Amniotic epithelial cell (primary cell): ENCODE measurements around the gene CRELD1.
A peak's percentile ranks its signal among the peaks of the same experiment; 100 is the strongest.
"Not testable (repeated sequence)": the region's sequence is repeated elsewhere in the genome, so short reads cannot be mapped to it uniquely, and the experiment has no call there.

Source experiments
- DNase-seq: peaks from one replicate; pipeline ENCODE4 v3.0.0-alpha.2; 2010; ENCODE audit warnings: low read depth

Gene CRELD1

DNA sequence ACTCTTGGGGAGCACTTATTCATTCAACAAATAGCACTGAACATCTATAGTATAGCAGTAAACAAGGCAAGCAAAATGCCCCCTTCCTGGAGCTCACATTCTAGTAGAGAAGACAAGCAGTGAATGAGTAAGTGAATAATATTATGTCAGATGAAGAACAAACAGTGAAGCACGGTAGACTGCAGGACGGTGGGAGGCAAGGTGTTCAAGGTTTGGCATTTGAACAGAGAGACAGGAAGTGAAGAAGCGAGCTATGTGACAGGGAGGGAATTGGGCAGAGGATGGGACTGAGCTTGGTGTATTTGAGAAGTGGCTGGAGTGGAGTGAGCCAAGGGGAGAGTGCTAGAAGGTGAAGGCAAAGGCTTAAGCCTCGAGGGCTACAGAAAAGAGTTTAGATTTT is 1.4 kb downstream of the CRELD1 start:
- no peak for DNase-seq

DNA sequence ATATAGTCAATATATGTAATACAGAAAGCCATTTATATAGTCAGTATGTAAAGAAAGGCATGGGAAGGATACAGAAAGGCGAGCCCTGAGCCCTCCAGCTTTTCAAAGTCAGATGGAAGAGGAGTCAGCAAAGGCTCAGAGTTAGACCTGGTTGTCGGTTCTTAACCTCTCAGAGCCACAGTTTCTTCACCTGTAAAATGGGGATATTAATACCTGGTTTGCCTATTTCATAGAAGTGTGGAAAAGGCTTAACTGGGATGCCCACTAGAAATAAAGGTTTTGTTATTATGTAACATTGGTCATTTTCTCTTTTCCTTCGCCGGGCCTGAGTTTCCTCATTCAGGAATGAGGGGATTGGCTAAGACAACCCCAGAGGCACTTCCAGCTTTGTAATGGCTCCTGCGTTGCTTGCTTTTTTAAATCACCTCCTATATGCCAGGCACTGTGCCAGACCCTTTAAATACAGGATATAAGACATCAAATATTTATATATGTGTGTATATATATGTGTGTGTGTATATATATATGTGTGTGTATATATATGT is 2.4 kb downstream of the CRELD1 start:
- no peak for DNase-seq

DNA sequence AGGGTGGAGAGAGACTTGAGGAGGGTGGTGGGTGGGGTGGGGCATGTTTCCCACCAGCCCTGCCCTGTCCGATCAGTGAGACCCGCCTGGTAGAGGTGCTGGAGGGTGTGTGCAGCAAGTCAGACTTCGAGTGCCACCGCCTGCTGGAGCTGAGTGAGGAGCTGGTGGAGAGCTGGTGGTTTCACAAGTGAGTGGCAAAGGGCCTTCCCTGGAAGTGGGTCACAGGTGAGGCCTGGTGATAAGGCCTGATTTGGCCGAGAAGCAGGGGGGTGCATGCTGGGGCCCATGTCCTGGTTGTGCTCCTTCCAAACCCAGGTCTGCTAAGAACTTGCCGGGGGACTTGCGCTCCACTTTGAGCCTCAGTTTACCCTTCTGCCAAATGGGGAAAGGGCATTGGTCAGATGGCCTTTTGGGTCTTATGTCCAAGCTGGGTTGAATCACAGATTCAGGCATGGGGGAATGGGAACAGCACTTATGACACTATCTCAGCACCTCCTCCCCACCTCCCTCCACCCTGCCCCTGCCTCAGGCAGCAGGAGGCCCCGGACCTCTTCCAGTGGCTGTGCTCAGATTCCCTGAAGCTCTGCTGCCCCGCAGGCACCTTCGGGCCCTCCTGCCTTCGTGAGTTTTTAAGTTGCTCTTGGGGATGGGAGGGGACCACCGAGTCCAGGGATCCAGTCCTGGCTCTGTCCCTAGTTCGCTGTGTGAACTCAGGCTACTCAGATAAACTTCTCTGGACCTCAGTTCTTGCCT is 4.0 kb downstream of the CRELD1 start:
- DNase-seq: no peak

DNA sequence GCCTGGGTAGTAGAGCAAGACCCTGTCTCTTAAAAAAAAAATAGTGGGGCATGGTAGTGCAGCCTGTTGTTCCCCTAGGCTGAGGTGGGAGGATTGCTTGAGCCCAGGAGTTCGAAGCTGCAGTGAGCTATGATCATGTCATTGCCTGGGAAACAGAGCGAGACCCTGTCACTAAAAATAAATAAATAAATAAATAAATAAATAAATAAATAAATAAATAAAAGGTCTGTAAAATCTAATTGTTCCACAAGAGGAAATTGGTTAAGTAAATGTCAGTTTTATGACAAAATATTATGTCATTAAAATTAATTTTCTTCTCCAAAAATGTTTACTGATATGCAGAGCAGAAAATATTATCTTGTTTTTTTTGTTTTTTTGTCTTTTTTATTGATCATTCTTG is 5.3 kb downstream of the CRELD1 start:
- DNase-seq: no peak

DNA sequence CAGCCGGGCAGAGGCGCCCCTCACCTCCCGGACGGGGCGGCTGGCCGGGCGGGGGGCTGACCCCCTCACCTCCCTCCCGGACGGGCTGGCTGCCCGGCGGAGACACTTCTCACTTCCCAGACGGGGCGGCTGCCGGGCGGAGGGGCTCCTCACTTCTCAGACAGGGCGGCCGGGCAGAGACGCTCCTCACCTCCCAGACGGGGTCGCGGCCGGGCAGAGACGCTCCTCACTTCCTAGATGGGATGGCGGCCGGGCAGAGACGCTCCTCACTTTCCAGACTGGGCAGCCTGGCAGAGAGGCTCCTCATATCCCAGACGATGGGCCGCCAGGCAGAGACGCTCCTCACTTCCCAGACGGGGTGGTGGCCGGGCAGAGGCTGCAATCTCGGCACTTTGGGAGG is 6.3 kb downstream of the CRELD1 start:
- DNase-seq: not testable (repeated sequence)

DNA sequence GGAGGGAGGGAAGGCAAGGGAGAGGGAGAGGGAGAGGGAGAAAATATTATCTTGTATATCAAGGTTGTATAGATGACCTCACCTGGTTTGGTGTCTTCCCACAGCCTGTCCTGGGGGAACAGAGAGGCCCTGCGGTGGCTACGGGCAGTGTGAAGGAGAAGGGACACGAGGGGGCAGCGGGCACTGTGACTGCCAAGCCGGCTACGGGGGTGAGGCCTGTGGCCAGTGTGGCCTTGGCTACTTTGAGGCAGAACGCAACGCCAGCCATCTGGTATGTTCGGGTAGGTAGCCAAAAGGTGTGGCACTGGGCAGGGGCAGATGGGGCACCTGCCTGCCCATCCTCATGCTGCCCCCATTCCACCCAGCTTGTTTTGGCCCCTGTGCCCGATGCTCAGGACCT is 7.1 kb downstream of the CRELD1 start:
- no peak for DNase-seq

DNA sequence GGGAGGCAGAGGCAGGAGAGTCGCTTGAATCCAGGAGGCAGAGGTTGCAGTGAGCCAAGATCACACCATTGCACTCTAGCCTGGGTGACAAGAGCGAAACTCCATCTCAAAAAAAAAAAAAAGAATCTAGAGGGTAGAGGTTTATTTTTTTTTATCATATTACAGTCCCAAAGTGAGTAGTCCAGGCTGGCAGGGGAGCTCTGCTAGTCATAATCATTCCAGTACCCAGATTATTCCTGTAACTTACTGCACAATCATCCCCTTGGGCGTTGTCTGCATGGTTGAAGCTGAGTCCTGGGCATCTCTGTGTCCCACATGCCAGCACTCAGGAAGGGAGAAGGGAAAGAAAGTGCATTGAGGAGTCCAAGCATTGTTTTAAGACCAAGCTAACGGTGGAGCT is 8.5 kb downstream of the CRELD1 start:
- no peak for DNase-seq

DNA sequence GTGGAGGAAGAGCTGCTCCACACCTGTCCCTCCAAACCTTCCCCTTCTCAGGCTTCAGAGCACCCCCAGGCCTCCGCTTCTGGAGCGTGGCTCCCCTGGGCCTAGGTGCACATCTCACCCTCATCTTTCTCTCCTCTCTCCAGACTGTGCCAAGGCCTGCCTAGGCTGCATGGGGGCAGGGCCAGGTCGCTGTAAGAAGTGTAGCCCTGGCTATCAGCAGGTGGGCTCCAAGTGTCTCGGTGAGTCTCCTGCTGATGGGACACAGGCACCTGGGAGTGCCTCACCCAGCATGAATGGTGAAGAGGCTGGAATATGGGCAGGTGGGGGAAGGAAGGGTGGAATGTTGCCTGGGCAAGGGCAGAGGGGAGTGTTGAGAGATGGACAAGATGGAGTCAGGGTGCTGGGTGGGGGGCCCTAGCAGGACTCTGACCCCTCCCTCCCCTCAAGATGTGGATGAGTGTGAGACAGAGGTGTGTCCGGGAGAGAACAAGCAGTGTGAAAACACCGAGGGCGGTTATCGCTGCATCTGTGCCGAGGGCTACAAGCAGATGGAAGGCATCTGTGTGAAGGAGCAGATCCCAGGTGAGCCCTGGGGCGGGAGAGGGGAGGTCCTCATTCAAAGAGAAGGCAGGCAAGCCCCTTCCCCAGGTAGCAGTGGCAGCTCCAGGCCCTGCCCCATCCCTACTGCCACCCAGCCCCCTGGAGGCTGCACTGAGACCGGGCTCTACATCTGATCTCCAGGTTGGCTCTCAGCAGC is 9.5 kb downstream of the CRELD1 start:
- DNase-seq: no peak

DNA sequence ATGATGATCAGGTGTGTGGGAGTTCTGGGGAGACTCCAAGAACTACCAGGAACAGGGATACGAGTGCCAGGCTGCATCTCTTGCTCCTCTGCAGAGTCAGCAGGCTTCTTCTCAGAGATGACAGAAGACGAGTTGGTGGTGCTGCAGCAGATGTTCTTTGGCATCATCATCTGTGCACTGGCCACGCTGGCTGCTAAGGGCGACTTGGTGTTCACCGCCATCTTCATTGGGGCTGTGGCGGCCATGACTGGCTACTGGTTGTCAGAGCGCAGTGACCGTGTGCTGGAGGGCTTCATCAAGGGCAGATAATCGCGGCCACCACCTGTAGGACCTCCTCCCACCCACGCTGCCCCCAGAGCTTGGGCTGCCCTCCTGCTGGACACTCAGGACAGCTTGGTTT is 10.6 kb downstream of the CRELD1 start:
- no peak for DNase-seq

DNA sequence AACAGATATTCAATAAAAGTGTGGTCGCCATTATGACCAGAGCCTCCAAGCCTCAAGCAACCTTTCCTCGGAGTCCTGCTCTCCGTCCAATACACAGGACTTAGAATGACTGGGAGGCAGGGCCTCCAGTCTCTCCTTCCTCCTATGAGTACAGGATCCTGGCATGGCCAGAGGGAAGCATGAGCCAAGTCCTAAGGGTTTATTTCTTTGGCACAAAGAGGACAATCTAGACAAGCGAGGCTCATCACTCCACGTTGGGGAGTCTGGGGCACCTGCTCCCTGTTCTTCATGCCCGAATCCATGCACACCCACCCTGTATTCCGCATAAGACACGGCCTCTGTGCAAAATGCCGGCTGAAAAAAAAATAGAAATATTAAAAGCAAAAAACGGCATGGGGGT is 11.7 kb downstream of the CRELD1 start:
- DNase-seq: no peak

DNA sequence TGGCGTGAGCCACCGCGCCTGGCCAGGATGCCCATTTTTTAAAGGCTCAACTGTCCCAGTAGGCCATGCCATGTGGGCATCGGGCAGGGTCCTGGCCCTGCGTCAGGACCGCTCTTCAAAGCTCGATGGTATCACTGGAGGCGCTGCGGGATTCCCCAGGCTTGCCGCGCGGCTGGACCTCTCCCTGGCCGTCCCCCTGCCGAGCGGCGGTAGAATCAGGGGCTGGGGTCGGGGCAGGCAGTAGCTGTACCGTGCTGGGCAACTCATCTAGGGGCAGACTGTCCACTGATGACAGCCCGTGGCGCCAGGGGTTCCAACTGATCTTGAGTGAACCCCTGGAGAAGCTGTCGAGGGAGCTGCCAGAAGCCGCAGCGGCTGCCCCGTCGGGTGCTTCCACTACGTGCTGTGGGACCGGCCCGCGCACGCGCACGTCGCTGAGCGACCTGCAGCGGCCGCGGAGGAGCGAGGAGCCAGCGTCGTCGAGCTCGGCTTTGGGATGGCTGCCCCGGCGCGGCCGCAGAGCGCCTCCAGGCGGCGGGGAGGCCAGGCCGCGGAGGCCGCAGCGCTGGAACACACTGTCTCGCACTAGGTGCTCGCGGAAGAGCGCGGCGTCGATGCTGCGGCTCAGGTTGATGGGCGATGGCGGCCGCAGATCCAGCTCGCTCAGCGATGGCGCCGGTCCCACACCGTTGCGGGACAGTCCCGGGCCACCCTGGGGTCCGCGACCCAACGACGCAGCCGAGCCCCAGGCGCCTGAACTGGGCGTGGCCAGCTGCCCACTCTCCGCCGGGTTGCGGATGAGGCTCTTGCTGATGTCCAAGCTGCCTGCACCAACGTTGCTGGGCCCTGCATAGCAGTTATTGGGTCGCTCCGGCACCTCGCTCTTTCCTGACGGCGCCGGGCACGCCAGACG is 12.7 kb downstream of the CRELD1 start:
- DNase-seq: peak; percentile 85

DNA sequence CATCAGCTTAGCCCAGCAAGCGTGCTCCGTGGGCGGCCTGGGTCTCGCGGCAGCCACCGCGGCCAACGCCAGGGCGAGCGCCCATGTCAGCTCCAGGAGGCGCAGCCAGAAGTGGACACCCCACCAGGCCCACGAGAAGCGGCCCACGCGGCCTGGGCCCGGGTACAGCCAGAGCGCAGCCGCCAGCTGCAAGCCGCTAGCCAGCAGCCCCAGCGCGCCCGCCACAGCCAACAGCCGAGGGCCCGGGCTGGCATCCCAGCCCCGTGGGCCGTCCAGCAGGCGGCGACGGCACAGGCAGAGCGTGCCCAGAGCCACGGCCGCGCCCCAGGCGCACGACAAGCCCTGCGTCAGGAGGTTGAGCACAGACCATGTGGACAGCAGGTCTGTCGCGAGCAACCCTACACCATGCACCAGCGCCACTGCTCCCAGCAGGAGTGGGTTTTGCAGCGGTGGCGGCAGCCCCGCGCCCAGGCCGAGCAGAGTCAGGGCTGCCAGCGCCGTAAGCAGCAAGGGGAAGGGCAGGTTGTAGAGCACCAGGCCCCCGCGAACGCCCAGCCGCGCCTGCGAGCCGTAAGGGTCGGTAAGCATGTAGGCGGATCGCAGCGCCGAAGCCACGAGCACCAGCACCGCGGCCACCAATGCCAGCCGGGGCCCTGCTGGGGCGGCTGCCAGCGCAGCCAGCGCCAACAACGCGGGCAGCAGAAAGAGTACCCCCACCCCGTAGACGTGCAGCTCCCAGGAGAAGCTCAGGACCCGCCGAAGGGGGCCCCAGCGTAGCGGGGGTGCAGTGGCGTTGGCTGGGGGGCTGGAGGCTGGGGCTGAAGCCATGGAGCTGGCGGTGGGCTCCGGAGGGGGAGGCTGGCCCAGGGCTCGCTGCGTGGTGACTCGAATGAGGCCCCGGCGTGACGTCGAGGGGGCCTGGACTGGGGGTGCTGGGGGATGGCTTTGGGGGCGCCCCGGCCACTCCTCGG is 13.7 kb downstream of the CRELD1 start:
- peak; percentile 47 for DNase-seq

DNA sequence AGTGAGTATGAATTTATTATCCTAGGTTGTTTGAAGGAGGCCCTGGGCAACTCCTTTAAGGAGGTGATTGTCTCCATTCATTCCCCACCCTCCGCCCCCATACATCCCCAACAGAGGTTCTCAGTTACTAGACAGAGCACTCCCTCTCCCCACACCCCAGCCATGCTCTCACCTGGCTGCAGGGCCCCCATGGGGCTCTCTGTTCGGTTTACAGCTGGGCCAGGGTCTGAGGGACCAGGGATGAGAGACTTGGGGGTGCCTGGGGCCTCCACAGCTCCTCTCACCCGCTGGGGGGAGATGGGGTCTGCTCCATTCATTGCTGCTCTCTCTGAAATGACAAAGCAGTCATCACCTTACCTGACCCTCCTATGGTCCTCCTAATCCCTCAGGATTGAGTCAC is 15.0 kb downstream of the CRELD1 start:
- DNase-seq: no peak

DNA sequence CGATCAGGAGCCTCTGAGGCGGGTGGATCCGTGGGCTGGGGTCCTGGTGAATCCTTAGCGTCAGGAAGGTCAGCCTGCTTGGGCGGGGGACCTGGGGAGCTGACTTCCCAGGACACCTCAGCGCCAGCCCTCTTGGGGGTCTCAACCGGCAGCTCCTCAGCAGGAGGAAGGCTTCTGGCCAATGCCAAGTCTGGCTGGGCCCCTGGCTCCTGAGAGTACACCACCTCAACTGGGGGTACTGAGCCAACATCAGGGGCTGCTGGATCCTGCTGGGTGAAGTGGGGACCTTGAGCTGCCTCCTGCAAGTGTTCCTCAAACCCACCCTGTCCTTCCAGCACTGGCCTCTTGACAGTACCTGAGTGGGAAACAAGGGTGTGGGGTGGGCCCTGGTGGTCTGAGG is 15.5 kb downstream of the CRELD1 start:
- no peak for DNase-seq

DNA sequence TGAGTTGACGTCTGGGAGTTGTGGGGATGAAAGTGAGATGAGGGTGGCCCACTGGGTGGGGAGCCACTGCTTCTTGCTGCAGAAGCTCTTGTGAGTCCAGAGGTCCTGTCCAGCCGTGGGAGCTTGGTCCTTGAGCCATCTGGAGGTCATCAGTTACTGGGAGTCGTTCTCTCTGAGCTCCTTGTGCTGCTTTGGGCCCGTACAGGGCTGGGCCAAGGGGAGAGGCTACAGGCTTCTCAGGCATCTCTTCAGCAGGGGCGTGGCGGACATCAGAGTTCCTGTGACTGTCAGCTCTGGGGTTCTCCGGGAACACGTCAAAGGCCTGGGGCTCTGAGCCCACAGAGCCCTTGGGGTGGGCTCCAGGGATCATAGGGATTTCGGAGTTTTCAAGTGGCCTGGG is 16.0 kb downstream of the CRELD1 start:
- DNase-seq: no peak

DNA sequence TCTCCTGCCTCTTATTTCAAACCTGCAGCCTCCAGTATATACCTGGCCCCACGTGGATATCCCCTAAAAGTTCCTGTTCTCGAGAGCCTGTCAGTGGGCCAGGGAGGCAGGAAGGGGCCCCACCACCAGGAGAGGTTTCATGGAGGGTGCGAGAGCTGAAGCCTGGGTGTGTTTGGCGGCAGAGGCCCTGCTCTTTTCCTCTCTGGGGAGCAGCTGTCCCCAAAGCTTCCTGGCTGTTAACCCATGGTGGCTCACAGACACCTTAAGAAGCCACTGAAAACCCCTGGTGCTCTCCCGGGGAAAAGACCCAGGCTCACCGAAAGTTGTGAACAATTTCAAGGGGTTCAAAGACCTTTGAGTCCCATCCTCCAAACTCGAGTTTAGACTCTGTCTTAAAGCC is 17.5 kb downstream of the CRELD1 start:
- no peak for DNase-seq

DNA sequence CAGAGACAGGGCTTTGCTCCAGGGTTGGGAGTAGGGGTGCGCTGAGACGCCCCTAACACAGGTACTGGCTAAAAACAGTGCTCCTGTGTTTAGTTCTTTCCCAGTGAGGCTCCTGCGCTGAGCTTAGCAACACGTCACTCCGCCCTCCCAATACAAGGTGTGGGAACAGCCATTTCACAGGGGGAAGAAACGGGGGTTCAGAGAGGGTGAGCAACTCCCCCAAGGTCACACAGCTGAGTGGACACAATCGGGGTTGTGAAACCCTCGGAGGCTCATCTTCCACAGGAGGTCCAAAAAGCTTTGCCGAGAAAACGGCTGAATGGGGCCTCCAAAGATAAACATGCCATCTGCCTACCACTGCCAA is 17.9 kb downstream of the CRELD1 start:
- peak; percentile 29 for DNase-seq

DNA sequence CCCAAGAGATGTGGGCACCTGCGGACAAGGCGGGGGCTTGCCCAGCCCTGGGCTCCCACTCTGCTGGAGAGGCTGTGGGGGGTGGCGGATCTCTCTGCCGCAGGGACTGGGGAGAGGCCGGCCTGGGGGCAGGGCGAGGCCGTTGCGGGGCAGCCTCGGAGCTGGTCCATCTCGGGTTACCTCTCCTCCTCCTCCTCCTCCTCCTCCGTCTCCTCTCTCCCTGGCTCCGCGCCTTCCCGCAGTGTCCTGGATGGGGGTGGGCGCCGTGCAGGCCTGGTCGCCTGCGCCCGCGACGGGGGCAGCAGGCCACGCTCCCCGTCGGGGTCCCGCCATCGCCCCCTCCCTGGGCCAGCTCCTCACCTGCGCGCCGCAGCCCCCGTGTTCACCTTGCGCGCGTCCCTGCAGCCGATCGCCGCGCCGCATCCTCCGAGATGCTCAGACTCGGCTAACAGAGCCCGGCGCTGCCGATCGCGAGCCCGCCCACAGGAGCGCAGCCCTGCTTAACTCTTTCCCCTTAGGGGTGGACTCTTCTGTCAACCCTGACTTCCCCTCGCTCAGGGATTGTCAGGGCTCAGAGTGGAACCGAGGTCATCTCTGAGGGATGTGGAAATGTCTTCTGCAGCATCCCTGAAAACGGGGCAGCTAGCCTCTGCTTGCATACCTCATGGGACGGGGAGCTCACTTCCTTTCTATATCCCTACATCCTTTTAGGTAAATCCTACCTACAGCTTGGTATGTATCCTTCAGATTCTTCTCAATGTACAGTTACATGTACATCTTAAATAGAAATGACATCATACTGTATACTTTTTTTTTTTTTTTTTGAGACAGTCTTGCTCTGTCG is 18.6 kb downstream of the CRELD1 start, which contains the start of gene PRRT3:
PRRT3 (minus strand) TSS at position 447 of the 844 bp plus-strand sequence. CDS start 2,293 bp downstream, outside the sequence.
- peak; percentile 39 for DNase-seq

DNA sequence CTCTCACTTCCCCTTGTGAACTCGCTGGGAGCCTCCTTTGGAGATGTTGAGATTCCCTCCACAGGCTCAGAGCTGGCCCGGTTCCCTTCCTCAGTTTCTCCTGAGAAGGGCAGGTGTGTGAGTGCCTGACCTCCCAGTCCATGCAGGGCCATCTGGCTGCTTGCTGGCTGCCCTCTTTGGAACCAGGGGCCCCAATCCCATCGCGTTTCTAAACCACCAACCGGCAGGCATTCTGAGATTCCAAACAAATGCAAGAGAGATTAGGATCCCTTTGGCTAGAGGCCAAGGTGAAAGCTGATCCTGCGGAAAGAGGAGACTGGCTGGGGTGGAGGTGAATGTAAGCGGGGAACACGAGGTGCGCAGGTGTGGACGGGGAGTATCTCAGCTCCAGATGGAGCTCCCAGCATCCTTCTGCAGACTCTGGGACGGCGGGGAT is 21.5 kb downstream of the CRELD1 start:
- peak; percentile 48 for DNase-seq
